Caco-2 (cell line): ENCODE results near the gene ALG14. TPM values are rescaled to one million over a fixed set of nuclear protein-coding genes. Genes with fewer than 3 reads are reported as not detected.

Experiments
- BruUV-seq: library from RNA; stranded (reverse); fragments of 400-500 nt; replicated peaks from 2 replicates; lab custom pipeline; 2021; lab: Mats Ljungman, UMichigan
- CTCF ChIA-PET: fragments of 300-600 bp; sonication (Branson Sonifier 250); formaldehyde crosslinking; loops from one replicate; lab custom pipeline; 2022; ENCODE audit warnings: antibody characterized with exemption; lab: Charles Lee
- POLR2A ChIA-PET: fragments of 300-600 bp; sonication (Branson Sonifier 250); formaldehyde crosslinking; loops from one replicate; lab custom pipeline; 2022; ENCODE audit warnings: antibody characterized with exemption; lab: Charles Lee
- DNase-seq, 2 experiments: peaks; one replicate each; pipeline versions ENCODE4 v3.0.0 to v3.0.0-alpha.2; 2020 to 2022
- H3K27me3 ChIP-seq: replicated peaks from 2 replicates; pipeline ENCODE4 v1.6.0; 2011; ENCODE audit warnings: low read length; ENCODE audit not compliant: control insufficient read depth, insufficient read depth
- H3K36me3 ChIP-seq: 2 replicates; pipeline ENCODE4 v1.5.1; 2011; ENCODE audit warnings: low read length; ENCODE audit not compliant: control insufficient read depth, insufficient read depth
- H3K4me1 ChIP-seq: fragments of 250-450 bp; sonication (Bioruptor Pico); 2 replicates; pipeline ENCODE4 v1.5.1; 2020; ENCODE audit warnings: mild to moderate bottlenecking
- H3K4me3 ChIP-seq: 2 replicates; pipeline ENCODE4 v1.5.1; 2011; ENCODE audit warnings: low read depth, mild to moderate bottlenecking, control low read depth, low read length
- H3K9me3 ChIP-seq: fragments of 250-450 bp; sonication (Bioruptor Pico); 2 replicates; pipeline ENCODE4 v1.5.1; 2020; ENCODE audit warnings: mild to moderate bottlenecking, moderate library complexity
- H3K27ac Mint-ChIP-seq: one replicate; pipeline ENCODE4 v1.8.0; 2022; ENCODE audit warnings: mixed read lengths; ENCODE audit not compliant: unreplicated experiment
- H3K27me3 Mint-ChIP-seq: one replicate; pipeline ENCODE4 v1.8.0; 2022; ENCODE audit warnings: mixed read lengths; ENCODE audit not compliant: insufficient read depth, unreplicated experiment
- H3K36me3 Mint-ChIP-seq: one replicate; pipeline ENCODE4 v1.8.0; 2022; ENCODE audit warnings: mild to moderate bottlenecking, mixed read lengths; ENCODE audit not compliant: insufficient read depth, unreplicated experiment
- H3K4me1 Mint-ChIP-seq: one replicate; pipeline ENCODE4 v1.8.0; 2022; ENCODE audit warnings: low read depth, mixed read lengths; ENCODE audit not compliant: unreplicated experiment
- H3K4me3 Mint-ChIP-seq: one replicate; pipeline ENCODE4 v1.8.0; 2022; ENCODE audit warnings: mild to moderate bottlenecking, moderate library complexity, mixed read lengths; ENCODE audit not compliant: unreplicated experiment
- H3K9me3 Mint-ChIP-seq: one replicate; pipeline ENCODE4 v1.8.0; 2022; ENCODE audit warnings: mixed read lengths; ENCODE audit not compliant: unreplicated experiment
- CTCF ChIP-seq, 2 experiments: fragments of 200-600 bp in 1 of 2; IDR thresholded peaks; 1 replicate in 1 of 2; 2 replicates in 1 of 2; pipeline versions ENCODE4 v1.5.1 to v1.8.0; 2011 to 2022; ENCODE audit warnings: antibody characterized with exemption in 1 of 2, control low read depth in 1 of 2, inconsistent platforms in 1 of 2, low read depth in 1 of 2, low read length in 1 of 2, mild to moderate bottlenecking in 1 of 2, moderate library complexity in 1 of 2; ENCODE audit not compliant: insufficient read depth in 1 of 2, severe bottlenecking in 1 of 2, unreplicated experiment in 1 of 2
- intact Hi-C: fragments of 100-400 bp; cut with micrococcal nuclease; formaldehyde crosslinking; loops from one replicate; pipeline ENCODE4 v1.10.0; 2022; ENCODE audit not compliant: unreplicated experiment
- total RNA-seq: library from RNA; stranded (reverse); gene quantifications from 2 replicates; pipeline ENCODE4 v1.2.3, GENCODE V29; 2022

ALG14 gene
- total RNA-seq, 1 experiment from 2014 or later, result 4.5 TPM

GRCh38 chr1:94940738-94941137, 132.0 kb downstream of the ALG14 start:
- H3K27ac Mint-ChIP-seq, result no peak overlapping the region
- H3K27me3 Mint-ChIP-seq, result no peaks in the 10 kb centered on the region
- peaks cover 12% of the 10 kb centered on the region for H3K36me3 Mint-ChIP-seq
- H3K4me3 Mint-ChIP-seq, result no peak overlapping the region
- no peaks in the 10 kb centered on the region for H3K9me3 Mint-ChIP-seq
- peaks cover 26% of the 10 kb centered on the region for H3K4me1 Mint-ChIP-seq
- no peak for TF ChIP-seq CTCF (IDR thresholded peaks at IDR 0.05; ENCODE audit: insufficient read depth in 1 of 2, low read depth in 1 of 2, low read length in 1 of 2, severe bottlenecking in 1 of 2, unreplicated experiment in 1 of 2)
- Histone ChIP-seq H3K36me3 (no peaks in the 10 kb centered on the region), H3K4me3 (no peak overlapping the region), H3K9me3 (no peaks in the 10 kb centered on the region), H3K27me3 (no peaks in the 10 kb centered on the region), H3K4me1 (peaks cover 45% of the 10 kb centered on the region)
- no peak for DNase-seq
- POLR2A ChIA-PET, result no interaction called here
- no TSS peak for BruUV-seq
- CTCF ChIA-PET, result no interaction called here
- intact Hi-C loops, result no loop called here

GRCh38 chr1:94937820-94938219, 134.9 kb downstream of the ALG14 start:
- TF ChIP-seq CTCF (IDR thresholded peaks at IDR 0.05; ENCODE audit: insufficient read depth in 1 of 2, low read depth in 1 of 2, low read length in 1 of 2, severe bottlenecking in 1 of 2, unreplicated experiment in 1 of 2), result no peak
- H3K36me3 Mint-ChIP-seq, result peaks cover 28% of the 10 kb centered on the region
- Histone ChIP-seq H3K9me3 (no peaks in the 10 kb centered on the region), H3K27me3 (no peaks in the 10 kb centered on the region), H3K36me3 (no peaks in the 10 kb centered on the region), H3K4me3 (no peak overlapping the region), H3K4me1 (peaks cover 50% of the 10 kb centered on the region)
- intact Hi-C loops, result loop anchor here (1.0 to 2.0 kb wide), 2 partner anchors 11 to 13 kb away; partner anchors contain the start of gene CNN3
- DNase-seq, result no peak
- H3K27ac Mint-ChIP-seq, result peak overlapping the region; percentile 3
- no peaks in the 10 kb centered on the region for H3K27me3 Mint-ChIP-seq
- no TSS peak for BruUV-seq
- POLR2A ChIA-PET, result no interaction called here
- peak overlapping the region; percentile 2 for H3K4me3 Mint-ChIP-seq
- CTCF ChIA-PET, result no interaction called here
- peaks cover 29% of the 10 kb centered on the region for H3K4me1 Mint-ChIP-seq
- H3K9me3 Mint-ChIP-seq, result no peaks in the 10 kb centered on the region

GRCh38 chr1:94936861-94937620, 135.7 kb downstream of the ALG14 start:
- H3K27me3 ChIP-seq, result no peaks in the 10 kb centered on the region
- TF ChIP-seq CTCF (IDR thresholded peaks at IDR 0.05; ENCODE audit: insufficient read depth in 1 of 2, low read depth in 1 of 2, low read length in 1 of 2, severe bottlenecking in 1 of 2, unreplicated experiment in 1 of 2), result no peak
- DNase-seq, result peak in 1 of 2 experiments; percentile 39
- Mint-ChIP-seq H3K9me3 (no peaks in the 10 kb centered on the region), H3K27me3 (no peaks in the 10 kb centered on the region), H3K36me3 (peaks cover 29% of the 10 kb centered on the region), H3K4me1 (peaks cover 29% of the 10 kb centered on the region), H3K27ac (peak overlapping the region; percentile 92), H3K4me3 (peak overlapping the region; percentile 39)
- H3K36me3 ChIP-seq, result no peaks in the 10 kb centered on the region
- ChIA-PET POLR2A (interaction anchor here (0.8 kb wide), 1 partner anchor 9 kb away, joined by 4 read pairs; no protein-coding TSS in a partner anchor), CTCF (interaction anchor here (1.3 kb wide), 1 partner anchor 104 kb away, joined by 8 read pairs; no protein-coding TSS in a partner anchor)
- H3K4me3 ChIP-seq, result no peak overlapping the region
- intact Hi-C loops, result loop anchor here (1.0 to 2.0 kb wide), 2 partner anchors 10 to 14 kb away; partner anchors contain the start of gene CNN3
- peaks cover 42% of the 10 kb centered on the region for H3K4me1 ChIP-seq
- H3K9me3 ChIP-seq, result no peaks in the 10 kb centered on the region
- no TSS peak for BruUV-seq
